B cell (primary cell): ENCODE measurements around the gene RPS25. TPM values are rescaled to one million over a fixed set of nuclear protein-coding genes. Genes with fewer than 3 reads are reported as not detected.

Experiments used
- ATAC-seq: fragments of 200-7000 bp; cut with Tn5 transposase; one replicate; pipeline ENCODE4 v1.10.0; 2021; ENCODE audit warnings: low read depth, mild to moderate bottlenecking, moderate number of reproducible peaks, moderate library complexity
- CTCF ChIA-PET: fragments of 350-600 bp; sonication (Branson Sonifier 250); formaldehyde crosslinking; loops from one replicate; lab custom pipeline; 2021; ENCODE audit warnings: antibody characterized with exemption, inconsistent platforms; lab: Charles Lee
- POLR2A ChIA-PET: fragments of 350-600 bp; sonication (Branson Sonifier 250); formaldehyde crosslinking; loops from one replicate; lab custom pipeline; 2021; ENCODE audit warnings: antibody characterized with exemption; lab: Charles Lee
- DNase-seq: peaks from one replicate; pipeline ENCODE4 v3.0.0; 2013
- H2AFZ ChIP-seq: 2 replicates; pipeline ENCODE4 v1.6.1; 2012; ENCODE audit warnings: mild to moderate bottlenecking, low read depth, low read length; ENCODE audit not compliant: insufficient read depth, poor library complexity, severe bottlenecking
- H3K27ac ChIP-seq, 2 donors: 1 replicate in 1 of 2; 2 replicates in 1 of 2; pipeline ENCODE4 v1.5.1; 2012 to 2013; ENCODE audit warnings: low read length in 2 of 2, mild to moderate bottlenecking in 2 of 2, moderate library complexity in 1 of 2
- H3K27me3 ChIP-seq, 4 experiments: fragments of 200-600 bp in 1 of 4; sonication (generic) in 1 of 4; replicated peaks in 1 of 4; 1 replicate in 2 of 4; 2 replicates in 2 of 4; pipeline versions ENCODE4 v1.6.1 to v1.7.0; 2013 to 2016; ENCODE audit warnings: low read length in 3 of 4, mild to moderate bottlenecking in 2 of 4, mixed read lengths in 1 of 4, moderate library complexity in 1 of 4; ENCODE audit not compliant: insufficient read depth in 4 of 4, control insufficient read depth in 3 of 4; ENCODE audit errors: control extremely low read depth in 1 of 4
- H3K36me3 ChIP-seq, 2 experiments: replicated peaks in 1 of 2; 1 replicate in 1 of 2; 2 replicates in 1 of 2; pipeline versions ENCODE4 v1.6.1 to v1.7.1; 2013; ENCODE audit warnings: low read length in 1 of 2; ENCODE audit not compliant: insufficient read depth in 2 of 2, control insufficient read depth in 1 of 2; ENCODE audit errors: control extremely low read depth in 1 of 2, extremely low read depth in 1 of 2
- H3K4me1 ChIP-seq, 2 donors: fragments of 200-600 bp in 1 of 2; sonication (generic) in 1 of 2; 1 replicate in 1 of 2; 2 replicates in 1 of 2; pipeline versions ENCODE4 v1.5.1 to v1.6.1; 2013 to 2017; ENCODE audit warnings: low read length in 2 of 2; ENCODE audit not compliant: control insufficient read depth in 2 of 2, insufficient read depth in 2 of 2
- H3K4me2 ChIP-seq: replicated peaks from 2 replicates; pipeline ENCODE3; 2012; ENCODE audit warnings: mild to moderate bottlenecking, low read depth, low read length; ENCODE audit not compliant: poor library complexity, severe bottlenecking
- H3K4me3 ChIP-seq, 5 experiments: fragments of 200-600 bp in 1 of 5; sonication (generic) in 1 of 5; 1 replicate in 3 of 5; 2 replicates in 2 of 5; pipeline versions ENCODE4 v1.5.1 to v1.7.0; 2011 to 2016; ENCODE audit warnings: low read length in 4 of 5, mild to moderate bottlenecking in 4 of 5, low read depth in 2 of 5, control low read depth in 1 of 5, moderate library complexity in 1 of 5; ENCODE audit not compliant: insufficient read depth in 1 of 5; ENCODE audit errors: control extremely low read depth in 1 of 5, extremely low read depth in 1 of 5
- H3K79me2 ChIP-seq: fragments of 200-600 bp; sonication (generic); one replicate; pipeline ENCODE4 v1.6.0; 2016; ENCODE audit warnings: low read length; ENCODE audit not compliant: control insufficient read depth, insufficient read depth
- H3K9ac ChIP-seq: fragments of 200-600 bp; sonication (generic); 2 replicates; pipeline ENCODE4 v1.6.1; 2017; ENCODE audit warnings: mild to moderate bottlenecking, low read length, moderate library complexity
- H3K9me3 ChIP-seq, 3 donors: one replicate each; pipeline versions ENCODE4 v1.6.1 to v1.7.1; 2013; ENCODE audit warnings: low read length in 2 of 3; ENCODE audit not compliant: control insufficient read depth in 2 of 3, insufficient read depth in 1 of 3; ENCODE audit errors: control extremely low read depth in 1 of 3
- H4K20me1 ChIP-seq: 2 replicates; pipeline ENCODE4 v1.6.0; 2012; ENCODE audit warnings: mild to moderate bottlenecking, low read length; ENCODE audit not compliant: insufficient read depth, control insufficient read depth, poor library complexity, severe bottlenecking
- H3K27ac Mint-ChIP-seq: one replicate; pipeline ENCODE4 v1.8.0; 2021; ENCODE audit warnings: mixed read lengths
- H3K27me3 Mint-ChIP-seq: one replicate; pipeline ENCODE4 v1.8.0; 2021; ENCODE audit warnings: mixed read lengths
- H3K4me1 Mint-ChIP-seq: one replicate; pipeline ENCODE4 v1.8.0; 2021; ENCODE audit warnings: mixed read lengths
- H3K4me3 Mint-ChIP-seq: one replicate; pipeline ENCODE4 v1.8.0; 2021; ENCODE audit warnings: mixed read lengths
- H3K9me3 Mint-ChIP-seq: one replicate; pipeline ENCODE4 v1.8.0; 2022; ENCODE audit warnings: mixed read lengths; ENCODE audit not compliant: insufficient read depth
- EZH2 ChIP-seq: IDR thresholded peaks from 2 replicates; pipeline ENCODE4 v1.6.1; 2012; ENCODE audit warnings: borderline replicate concordance, low read depth, mild to moderate bottlenecking, moderate library complexity, low read length; ENCODE audit not compliant: insufficient read depth, poor library complexity, severe bottlenecking
- WGBS: methylation state at CpG from one replicate; pipeline ENCODE4 v1.1.5; 2013; ENCODE audit warnings: missing lambda C conversion rate; ENCODE audit not compliant: insufficient coverage; 5-methylcytosine and 5-hydroxymethylcytosine counted together
- intact Hi-C: fragments of 100-400 bp; cut with micrococcal nuclease; formaldehyde crosslinking; loops from one replicate; pipeline ENCODE4 v1.10.0; 2022
- polyA plus RNA-seq: library from polyadenylated mRNA; depleted of rRNA; stranded (reverse); fragments of >200 nt; gene quantifications from 2 replicates; pipeline ENCODE4 v1.2.3, GENCODE V29; 2012
- total RNA-seq, 2 donors: library from RNA; stranded (reverse); fragments of 120-200 nt in 1 of 2; gene quantifications; 1 replicate in 1 of 2; 2 replicates in 1 of 2; pipeline versions ENCODE4 v1.2.3 to v1.2.4, GENCODE V29; 2013 to 2022
- TF ChIP-seq, protein P1 (sequence below): fragments of 200-600 bp; IDR thresholded peaks from one replicate; pipeline ENCODE4 v1.8.0; 2022; ENCODE audit warnings: antibody characterized with exemption, mild to moderate bottlenecking

Gene RPS25
- total and polyA plus RNA-seq, 2 donors (not counting 1 experiment from before 2014, with no cell fraction given): 1,823 to 2,003 TPM

DNA sequence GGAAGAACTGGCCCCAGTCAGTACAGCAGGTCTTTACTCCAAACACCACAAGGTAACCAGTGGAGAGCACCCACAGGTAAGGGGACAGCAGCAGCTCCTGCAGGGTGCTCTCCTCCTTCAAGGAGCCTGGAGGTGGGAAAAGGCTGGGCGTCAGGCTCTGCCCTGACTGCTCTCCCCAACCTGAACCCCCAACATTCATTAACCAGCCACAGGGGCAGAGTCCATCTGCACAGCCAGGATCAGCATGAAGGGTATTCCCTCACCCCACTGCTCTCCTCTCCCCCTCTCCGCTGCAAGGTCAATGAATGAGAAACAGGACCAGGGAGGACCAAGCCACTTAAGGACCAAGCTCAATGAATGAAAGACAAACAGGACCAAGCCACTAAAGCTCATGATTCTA, 8.8 kb upstream of the RPS25 start:
- no peak for DNase-seq
- WGBS: 93% methylated on average over 2 of the region's 2 CpGs
- Histone ChIP-seq H2AFZ (no peak overlapping the region), H3K36me3 (peaks cover 4 to 35% of the 10 kb centered on the region in 2 experiments), H3K4me1 (peaks cover 4 to 10% of the 10 kb centered on the region in 2 donors), H3K4me3 (no peak overlapping the region), H3K79me2 (peaks cover 31% of the 10 kb centered on the region), H3K27ac (no peak overlapping the region), H3K27me3 (no peaks in the 10 kb centered on the region), H3K9me3 (no peaks in the 10 kb centered on the region), H3K4me2 (no peak overlapping the region), H3K9ac (no peak overlapping the region), H4K20me1 (peaks cover 6% of the 10 kb centered on the region)
- H3K4me1 Mint-ChIP-seq: peaks cover 20% of the 10 kb centered on the region
- H3K27ac Mint-ChIP-seq: no peak overlapping the region
- no peaks in the 10 kb centered on the region for H3K27me3 Mint-ChIP-seq
- POLR2A ChIA-PET: interaction anchor here (0.6 kb wide), 1 partner anchor 179 kb away, joined by 4 read pairs; the partner anchor contains the start of gene CBL
- TF ChIP-seq EZH2: no peak
- TF ChIP-seq, protein P1, sequence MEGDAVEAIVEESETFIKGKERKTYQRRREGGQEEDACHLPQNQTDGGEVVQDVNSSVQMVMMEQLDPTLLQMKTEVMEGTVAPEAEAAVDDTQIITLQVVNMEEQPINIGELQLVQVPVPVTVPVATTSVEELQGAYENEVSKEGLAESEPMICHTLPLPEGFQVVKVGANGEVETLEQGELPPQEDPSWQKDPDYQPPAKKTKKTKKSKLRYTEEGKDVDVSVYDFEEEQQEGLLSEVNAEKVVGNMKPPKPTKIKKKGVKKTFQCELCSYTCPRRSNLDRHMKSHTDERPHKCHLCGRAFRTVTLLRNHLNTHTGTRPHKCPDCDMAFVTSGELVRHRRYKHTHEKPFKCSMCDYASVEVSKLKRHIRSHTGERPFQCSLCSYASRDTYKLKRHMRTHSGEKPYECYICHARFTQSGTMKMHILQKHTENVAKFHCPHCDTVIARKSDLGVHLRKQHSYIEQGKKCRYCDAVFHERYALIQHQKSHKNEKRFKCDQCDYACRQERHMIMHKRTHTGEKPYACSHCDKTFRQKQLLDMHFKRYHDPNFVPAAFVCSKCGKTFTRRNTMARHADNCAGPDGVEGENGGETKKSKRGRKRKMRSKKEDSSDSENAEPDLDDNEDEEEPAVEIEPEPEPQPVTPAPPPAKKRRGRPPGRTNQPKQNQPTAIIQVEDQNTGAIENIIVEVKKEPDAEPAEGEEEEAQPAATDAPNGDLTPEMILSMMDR: no peak
- CTCF ChIA-PET: interaction anchor here (1.1 kb wide), 1 partner anchor 17 kb away, joined by 3 read pairs; no protein-coding TSS in a partner anchor
- no peak overlapping the region for H3K4me3 Mint-ChIP-seq
- intact Hi-C loops: no loop called here
- no peaks in the 10 kb centered on the region for H3K9me3 Mint-ChIP-seq
- ATAC-seq: no peak

DNA sequence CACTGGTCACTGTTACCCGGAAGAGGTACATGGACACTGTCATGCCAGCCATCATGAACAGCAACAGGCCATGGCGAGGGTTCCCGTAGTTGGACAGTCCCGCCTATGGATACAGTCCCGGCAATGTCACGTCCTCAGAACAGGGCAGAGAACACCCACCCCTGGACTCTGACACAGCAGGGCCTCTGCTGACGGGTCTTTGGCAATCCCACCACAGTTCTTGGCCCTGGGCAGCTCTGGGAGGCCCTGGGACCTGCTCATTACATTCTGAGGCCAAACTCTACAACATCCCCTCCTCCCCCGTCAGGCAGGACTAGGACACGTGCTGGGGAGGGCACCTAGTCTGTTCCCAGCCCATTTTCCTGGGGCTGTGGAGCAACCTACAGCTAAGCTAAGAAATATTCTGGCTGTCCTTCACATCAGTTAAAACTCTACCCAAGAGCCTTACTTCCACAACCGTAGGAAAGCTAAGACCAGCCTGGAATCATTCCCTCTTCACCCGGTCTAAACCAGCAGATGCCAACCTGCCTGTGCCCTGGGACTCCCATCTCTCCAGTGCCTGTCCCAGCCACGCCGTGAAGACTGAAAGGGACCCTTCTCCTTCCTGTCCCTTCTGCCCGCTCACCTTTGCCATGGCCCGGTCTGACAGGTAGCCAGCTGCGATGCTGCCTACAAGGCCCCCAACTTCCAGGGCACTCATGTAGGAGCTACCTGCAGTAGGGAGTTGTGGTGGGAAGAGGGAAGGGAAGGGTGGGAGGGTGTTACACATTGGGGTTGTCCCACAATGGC, 8.0 kb upstream of the RPS25 start:
- H3K9me3 Mint-ChIP-seq: no peaks in the 10 kb centered on the region
- Histone ChIP-seq H3K4me2 (no peak overlapping the region), H3K4me1 (peaks cover 4 to 10% of the 10 kb centered on the region in 2 donors), H3K4me3 (no peak overlapping the region), H3K36me3 (peaks cover 7 to 41% of the 10 kb centered on the region in 2 experiments), H3K27me3 (no peaks in the 10 kb centered on the region), H3K9ac (no peak overlapping the region), H2AFZ (no peak overlapping the region), H4K20me1 (peaks cover 6% of the 10 kb centered on the region), H3K79me2 (peaks cover 39% of the 10 kb centered on the region), H3K9me3 (no peaks in the 10 kb centered on the region), H3K27ac (no peak overlapping the region)
- no peak overlapping the region for H3K4me3 Mint-ChIP-seq
- WGBS: 96% methylated on average over 15 of the region's 16 CpGs
- H3K27me3 Mint-ChIP-seq: no peaks in the 10 kb centered on the region
- intact Hi-C loops: no loop called here
- POLR2A ChIA-PET: interaction anchor here (0.6 kb wide), 1 partner anchor 180 kb away, joined by 4 read pairs; the partner anchor contains the start of gene CBL
- ATAC-seq (no peak), DNase-seq (no peak)
- H3K27ac Mint-ChIP-seq: peak overlapping the region; percentile 20
- TF ChIP-seq, protein P1: no peak
- no peak for TF ChIP-seq EZH2
- peaks cover 23% of the 10 kb centered on the region for H3K4me1 Mint-ChIP-seq
- CTCF ChIA-PET: interaction anchor here (1.1 kb wide), 1 partner anchor 18 kb away, joined by 3 read pairs; no protein-coding TSS in a partner anchor
